ENCODE data around the gene UBLCP1. TPM values are rescaled to one million over a fixed set of nuclear protein-coding genes. Genes with fewer than 3 reads are reported as not detected.

UBLCP1 gene, protein sequence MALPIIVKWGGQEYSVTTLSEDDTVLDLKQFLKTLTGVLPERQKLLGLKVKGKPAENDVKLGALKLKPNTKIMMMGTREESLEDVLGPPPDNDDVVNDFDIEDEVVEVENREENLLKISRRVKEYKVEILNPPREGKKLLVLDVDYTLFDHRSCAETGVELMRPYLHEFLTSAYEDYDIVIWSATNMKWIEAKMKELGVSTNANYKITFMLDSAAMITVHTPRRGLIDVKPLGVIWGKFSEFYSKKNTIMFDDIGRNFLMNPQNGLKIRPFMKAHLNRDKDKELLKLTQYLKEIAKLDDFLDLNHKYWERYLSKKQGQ
- 46.7 and 64.8 TPM in 2 replicates for polyA plus RNA-seq (2011; rRNA removed)
- polyA plus RNA-seq (2012; cell fraction: cytosol; rRNA removed), result 10.9 and 11.2 TPM in 2 replicates
- 2.2 and 5.1 TPM in 2 replicates for polyA plus RNA-seq (2012; cell fraction: nucleus; rRNA removed)
- 36.5 to 39.6 TPM (median 38.5 TPM) in 3 replicates for polyA plus RNA-seq (2017; fragmentation: RNase III; extraction: RNeasy Plus Mini Kit Qiagen cat#74134 plus additional on column Dnase treatment)
- 5.8 and 5.9 TPM in 2 replicates for polyA minus RNA-seq (2011; rRNA and poly(A)+ RNA removed)

DNA sequence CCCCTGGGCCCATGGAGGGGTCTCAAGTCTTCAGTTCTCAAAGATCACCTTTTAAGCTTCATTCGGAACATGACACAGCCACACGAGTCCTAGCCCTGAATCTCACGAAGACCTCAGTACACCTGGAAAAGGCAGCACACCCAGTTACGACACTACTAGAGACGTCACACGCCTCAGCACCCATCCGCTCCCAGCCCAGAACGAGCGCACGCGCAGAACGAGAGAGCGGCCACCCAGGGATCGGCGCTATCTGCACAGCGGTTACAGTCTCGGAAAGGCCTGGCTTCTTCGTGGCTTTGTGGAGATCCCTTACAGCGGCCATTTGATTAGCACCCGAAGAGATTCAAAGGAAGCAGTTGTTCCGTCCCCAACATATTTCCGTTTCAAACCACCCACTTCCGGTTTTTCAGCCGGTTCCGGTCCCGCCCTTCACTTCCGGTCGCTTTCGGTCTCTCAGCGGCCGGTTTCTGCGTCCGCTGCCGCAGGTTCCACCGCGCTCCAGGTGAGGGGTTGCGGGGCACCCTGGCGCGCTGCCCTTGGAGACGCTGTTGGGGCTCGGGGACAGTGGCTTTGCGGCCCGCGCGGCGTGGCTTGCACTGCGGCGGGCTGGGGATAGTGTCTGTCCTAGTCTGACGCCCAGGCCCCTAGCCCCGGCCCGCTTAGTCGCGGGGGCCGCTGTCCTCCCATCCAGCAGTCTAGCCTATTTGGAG is at the start of gene UBLCP1:
UBLCP1 (plus strand) TSS at position 432 of the 710 bp plus-strand sequence. CDS start 5,626 bp downstream, outside the sequence.
- ChIA-PET CTCF (interaction anchor here (0.9 to 2.8 kb wide), 3 partner anchors 56 to 106 kb away, joined by 4 to 16 read pairs (median 10); no protein-coding TSS in a partner anchor), POLR2A (interaction anchor here (1.5 kb wide), 1 partner anchor 55 kb away, joined by 6 read pairs; no protein-coding TSS in a partner anchor)
- H3K27ac ChIP-seq, result peak within 1 kb of the TSS; percentile 93 to 96
- DNase-seq (ENCODE audit: low read depth in 1 of 2, low spot score in 1 of 2) (peak; percentile 84 to 87), FAIRE-seq (no peak), ATAC-seq (peak; percentile 93 to 96)
- H3K4me2 ChIP-seq, result peak within 1 kb of the TSS; percentile 89
- 0 out of 3 replicates have a peak, but pooled peaks cover 3% of the 10 kb centered on the region for H3K9me3 ChIP-seq
- peaks cover 10% of the 10 kb centered on the region; the same call in 1 of the 3 replicates for H3K4me1 ChIP-seq
- H3K4me3 ChIP-seq, result peak within 1 kb of the TSS; percentile 67
- under 1% methylated on average over 42 of the region's 54 CpGs for WGBS (ENCODE audit: missing lambda C conversion rate)
- no peak for TF ChIP-seq RFX5 (IDR thresholded peaks at IDR 0.05)
- TF ChIP-seq SMC3 (IDR thresholded peaks at IDR 0.05), result no peak
- no peak for TF ChIP-seq KDM1A (IDR thresholded peaks at IDR 0.05; ENCODE audit: low read depth)
- no peak for TF ChIP-seq EP300 (IDR thresholded peaks at IDR 0.05)
- TF ChIP-seq, protein P1, sequence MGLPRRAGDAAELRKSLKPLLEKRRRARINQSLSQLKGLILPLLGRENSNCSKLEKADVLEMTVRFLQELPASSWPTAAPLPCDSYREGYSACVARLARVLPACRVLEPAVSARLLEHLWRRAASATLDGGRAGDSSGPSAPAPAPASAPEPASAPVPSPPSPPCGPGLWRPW (IDR thresholded peaks at IDR 0.05), result no peak
- no peak for TF ChIP-seq TFCP2L1 (CRISPR knock-in tag; IDR thresholded peaks at IDR 0.05)
- no peak for TF ChIP-seq ZSCAN20 (CRISPR knock-in tag; IDR thresholded peaks at IDR 0.05)
- TF ChIP-seq CBX2 (IDR thresholded peaks at IDR 0.05; ENCODE audit: borderline replicate concordance, low read depth), result no peak
- no peak for TF ChIP-seq ZNF302 (CRISPR knock-in tag; IDR thresholded peaks at IDR 0.05)
- TF ChIP-seq KDM5A (IDR thresholded peaks at IDR 0.05), result no peak
- TF ChIP-seq, protein P2, sequence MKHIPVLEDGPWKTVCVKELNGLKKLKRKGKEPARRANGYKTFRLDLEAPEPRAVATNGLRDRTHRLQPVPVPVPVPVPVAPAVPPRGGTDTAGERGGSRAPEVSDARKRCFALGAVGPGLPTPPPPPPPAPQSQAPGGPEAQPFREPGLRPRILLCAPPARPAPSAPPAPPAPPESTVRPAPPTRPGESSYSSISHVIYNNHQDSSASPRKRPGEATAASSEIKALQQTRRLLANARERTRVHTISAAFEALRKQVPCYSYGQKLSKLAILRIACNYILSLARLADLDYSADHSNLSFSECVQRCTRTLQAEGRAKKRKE (CRISPR knock-in tag; IDR thresholded peaks at IDR 0.05; ENCODE audit: low read depth), result no peak
- no peak for TF ChIP-seq NR3C1 (IDR thresholded peaks at IDR 0.05)
- TF ChIP-seq, protein P3, sequence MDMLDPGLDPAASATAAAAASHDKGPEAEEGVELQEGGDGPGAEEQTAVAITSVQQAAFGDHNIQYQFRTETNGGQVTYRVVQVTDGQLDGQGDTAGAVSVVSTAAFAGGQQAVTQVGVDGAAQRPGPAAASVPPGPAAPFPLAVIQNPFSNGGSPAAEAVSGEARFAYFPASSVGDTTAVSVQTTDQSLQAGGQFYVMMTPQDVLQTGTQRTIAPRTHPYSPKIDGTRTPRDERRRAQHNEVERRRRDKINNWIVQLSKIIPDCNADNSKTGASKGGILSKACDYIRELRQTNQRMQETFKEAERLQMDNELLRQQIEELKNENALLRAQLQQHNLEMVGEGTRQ (IDR thresholded peaks at IDR 0.05), result no peak
- no peak for TF ChIP-seq POLR2AphosphoS2 (conservative IDR thresholded peaks at IDR 0.05; ENCODE audit: low read length)
- no peak for TF ChIP-seq EHMT2 (IDR thresholded peaks at IDR 0.05; ENCODE audit: low read depth)
- no peak for TF ChIP-seq HOXB13 (CRISPR knock-in tag; IDR thresholded peaks at IDR 0.05; ENCODE audit: low read depth)
- TF ChIP-seq MAZ (IDR thresholded peaks at IDR 0.05; ENCODE audit: borderline replicate concordance, low read depth, low read length), result no peak
- TF ChIP-seq RAD21 (conservative IDR thresholded peaks at IDR 0.05 in 1 of 2, IDR thresholded peaks at IDR 0.05 in 1 of 2), result no peak; a peak in 1 of 5 replicates
- 0 out of 2 replicates have a peak, but pooled peaks have one; percentile 45 for TF ChIP-seq HOXB5 (CRISPR knock-in tag; IDR thresholded peaks at IDR 0.05)
- TF ChIP-seq, protein P4, sequence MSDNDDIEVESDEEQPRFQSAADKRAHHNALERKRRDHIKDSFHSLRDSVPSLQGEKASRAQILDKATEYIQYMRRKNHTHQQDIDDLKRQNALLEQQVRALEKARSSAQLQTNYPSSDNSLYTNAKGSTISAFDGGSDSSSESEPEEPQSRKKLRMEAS (IDR thresholded peaks at IDR 0.05), result no peak; the same call in none of the 2 replicates
- TF ChIP-seq NPAS2 (CRISPR knock-in tag; IDR thresholded peaks at IDR 0.05; ENCODE audit: borderline replicate concordance), result no peak
- TF ChIP-seq, protein P5, sequence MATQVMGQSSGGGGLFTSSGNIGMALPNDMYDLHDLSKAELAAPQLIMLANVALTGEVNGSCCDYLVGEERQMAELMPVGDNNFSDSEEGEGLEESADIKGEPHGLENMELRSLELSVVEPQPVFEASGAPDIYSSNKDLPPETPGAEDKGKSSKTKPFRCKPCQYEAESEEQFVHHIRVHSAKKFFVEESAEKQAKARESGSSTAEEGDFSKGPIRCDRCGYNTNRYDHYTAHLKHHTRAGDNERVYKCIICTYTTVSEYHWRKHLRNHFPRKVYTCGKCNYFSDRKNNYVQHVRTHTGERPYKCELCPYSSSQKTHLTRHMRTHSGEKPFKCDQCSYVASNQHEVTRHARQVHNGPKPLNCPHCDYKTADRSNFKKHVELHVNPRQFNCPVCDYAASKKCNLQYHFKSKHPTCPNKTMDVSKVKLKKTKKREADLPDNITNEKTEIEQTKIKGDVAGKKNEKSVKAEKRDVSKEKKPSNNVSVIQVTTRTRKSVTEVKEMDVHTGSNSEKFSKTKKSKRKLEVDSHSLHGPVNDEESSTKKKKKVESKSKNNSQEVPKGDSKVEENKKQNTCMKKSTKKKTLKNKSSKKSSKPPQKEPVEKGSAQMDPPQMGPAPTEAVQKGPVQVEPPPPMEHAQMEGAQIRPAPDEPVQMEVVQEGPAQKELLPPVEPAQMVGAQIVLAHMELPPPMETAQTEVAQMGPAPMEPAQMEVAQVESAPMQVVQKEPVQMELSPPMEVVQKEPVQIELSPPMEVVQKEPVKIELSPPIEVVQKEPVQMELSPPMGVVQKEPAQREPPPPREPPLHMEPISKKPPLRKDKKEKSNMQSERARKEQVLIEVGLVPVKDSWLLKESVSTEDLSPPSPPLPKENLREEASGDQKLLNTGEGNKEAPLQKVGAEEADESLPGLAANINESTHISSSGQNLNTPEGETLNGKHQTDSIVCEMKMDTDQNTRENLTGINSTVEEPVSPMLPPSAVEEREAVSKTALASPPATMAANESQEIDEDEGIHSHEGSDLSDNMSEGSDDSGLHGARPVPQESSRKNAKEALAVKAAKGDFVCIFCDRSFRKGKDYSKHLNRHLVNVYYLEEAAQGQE (IDR thresholded peaks at IDR 0.05), result 0 out of 2 replicates have a peak, but pooled peaks have one; percentile 17
- TF ChIP-seq, protein P6, sequence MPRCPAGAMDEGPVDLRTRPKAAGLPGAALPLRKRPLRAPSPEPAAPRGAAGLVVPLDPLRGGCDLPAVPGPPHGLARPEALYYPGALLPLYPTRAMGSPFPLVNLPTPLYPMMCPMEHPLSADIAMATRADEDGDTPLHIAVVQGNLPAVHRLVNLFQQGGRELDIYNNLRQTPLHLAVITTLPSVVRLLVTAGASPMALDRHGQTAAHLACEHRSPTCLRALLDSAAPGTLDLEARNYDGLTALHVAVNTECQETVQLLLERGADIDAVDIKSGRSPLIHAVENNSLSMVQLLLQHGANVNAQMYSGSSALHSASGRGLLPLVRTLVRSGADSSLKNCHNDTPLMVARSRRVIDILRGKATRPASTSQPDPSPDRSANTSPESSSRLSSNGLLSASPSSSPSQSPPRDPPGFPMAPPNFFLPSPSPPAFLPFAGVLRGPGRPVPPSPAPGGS (IDR thresholded peaks at IDR 0.05), result peak; percentile 83
- TF ChIP-seq, protein P7, sequence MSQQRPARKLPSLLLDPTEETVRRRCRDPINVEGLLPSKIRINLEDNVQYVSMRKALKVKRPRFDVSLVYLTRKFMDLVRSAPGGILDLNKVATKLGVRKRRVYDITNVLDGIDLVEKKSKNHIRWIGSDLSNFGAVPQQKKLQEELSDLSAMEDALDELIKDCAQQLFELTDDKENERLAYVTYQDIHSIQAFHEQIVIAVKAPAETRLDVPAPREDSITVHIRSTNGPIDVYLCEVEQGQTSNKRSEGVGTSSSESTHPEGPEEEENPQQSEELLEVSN (IDR thresholded peaks at IDR 0.05; ENCODE audit: borderline replicate concordance, low read depth), result 0 out of 2 replicates have a peak, but pooled peaks have one; percentile 11
- TF ChIP-seq, protein P8, sequence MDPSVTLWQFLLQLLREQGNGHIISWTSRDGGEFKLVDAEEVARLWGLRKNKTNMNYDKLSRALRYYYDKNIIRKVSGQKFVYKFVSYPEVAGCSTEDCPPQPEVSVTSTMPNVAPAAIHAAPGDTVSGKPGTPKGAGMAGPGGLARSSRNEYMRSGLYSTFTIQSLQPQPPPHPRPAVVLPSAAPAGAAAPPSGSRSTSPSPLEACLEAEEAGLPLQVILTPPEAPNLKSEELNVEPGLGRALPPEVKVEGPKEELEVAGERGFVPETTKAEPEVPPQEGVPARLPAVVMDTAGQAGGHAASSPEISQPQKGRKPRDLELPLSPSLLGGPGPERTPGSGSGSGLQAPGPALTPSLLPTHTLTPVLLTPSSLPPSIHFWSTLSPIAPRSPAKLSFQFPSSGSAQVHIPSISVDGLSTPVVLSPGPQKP (IDR thresholded peaks at IDR 0.05; ENCODE audit: low read depth, low read length), result no peak; the same call in 1 of the 2 replicates
- TF ChIP-seq CEBPB (IDR thresholded peaks at IDR 0.05), result peak; percentile 30 to 84; a peak in 2 of 4 replicates
- no peak for TF ChIP-seq EHF (CRISPR knock-in tag; IDR thresholded peaks at IDR 0.05)
- no peak; the same call in 1 of the 2 replicates for TF ChIP-seq GATA3 (IDR thresholded peaks at IDR 0.05; ENCODE audit: borderline replicate concordance)
